HepG2 (cell line): Measurements from ENCODE around the gene NRSN2. TPM values are rescaled to one million over a fixed set of nuclear protein-coding genes. Genes with fewer than 3 reads are reported as not detected.

Experiments used
- ATAC-seq: fragments of 200-7000 bp; cut with Tn5 transposase; 3 replicates; pipeline ENCODE4 v1.9.1; 2020; ENCODE audit warnings: mild to moderate bottlenecking, moderate library complexity
- BruUV-seq: library from RNA; stranded (reverse); fragments of 400-500 nt; replicated peaks from 2 replicates; lab custom pipeline; 2021; lab: Mats Ljungman, UMichigan
- CTCF ChIA-PET: fragments of 300-600 bp; formaldehyde crosslinking; extraction: SDS; loops from one replicate; lab custom pipeline; 2021; ENCODE audit warnings: low total read pairs, inconsistent platforms, low intra/inter-chr PET ratio; lab: Yijun Ruan, JAX
- POLR2A ChIA-PET: fragments of 350-600 bp; sonication (Branson Sonifier 250); formaldehyde crosslinking; loops from one replicate; lab custom pipeline; 2020; ENCODE audit warnings: antibody characterized with exemption, inconsistent platforms; lab: Yijun Ruan, JAX
- DNase-seq: peaks from one replicate; pipeline ENCODE4 v3.0.0-alpha.2; 2015; ENCODE audit warnings: low spot score
- FAIRE-seq: peaks from 3 replicates; lab custom pipeline; 2011; peaks lifted over from hg19 to GRCh38; lab: Jason Lieb, UNC
- H2AFZ ChIP-seq: one replicate; pipeline ENCODE4 v1.6.1; 2011; ENCODE audit warnings: low read length, inconsistent platforms
- H3K27ac ChIP-seq: fragments of 300-600 bp; 3 replicates; pipeline ENCODE4 v1.8.0; 2011; ENCODE audit warnings: mixed run types, mild to moderate bottlenecking, mixed read lengths, low read length, inconsistent platforms; ENCODE audit not compliant: insufficient read depth; ENCODE audit errors: extremely low read length
- H3K27me3 ChIP-seq, 2 experiments: fragments of 200-600 bp in 1 of 2; 2 replicates in 1 of 2; 3 replicates in 1 of 2; pipeline versions ENCODE4 v1.6.0 to v1.8.0; 2011; ENCODE audit warnings: low read length in 2 of 2, mild to moderate bottlenecking in 2 of 2, moderate library complexity in 2 of 2, inconsistent platforms in 1 of 2; ENCODE audit not compliant: insufficient read depth in 2 of 2, control insufficient read depth in 1 of 2
- H3K36me3 ChIP-seq, 2 experiments: fragments of 200-600 bp in 1 of 2; replicated peaks in 1 of 2; 2 replicates in 1 of 2; 3 replicates in 1 of 2; pipeline versions ENCODE4 v1.5.1 to v1.8.0; 2011; ENCODE audit warnings: low read length in 2 of 2, inconsistent platforms in 1 of 2; ENCODE audit not compliant: insufficient read depth in 2 of 2, control insufficient read depth in 1 of 2
- H3K4me1 ChIP-seq: 2 replicates; pipeline ENCODE4 v1.5.1; 2012; ENCODE audit warnings: low read length, inconsistent platforms; ENCODE audit not compliant: insufficient read depth
- H3K4me2 ChIP-seq: 2 replicates; pipeline ENCODE4 v1.6.0; 2011; ENCODE audit warnings: low read depth, low read length, inconsistent platforms
- H3K4me3 ChIP-seq, 3 experiments: fragments of 200-600 bp in 1 of 3; sonication (generic), shearing (Covaris generic) in 1 of 3; replicated peaks in 1 of 3; 2 replicates each; pipeline ENCODE4 v1.5.1; 2011 to 2016; ENCODE audit warnings: low read length in 3 of 3, inconsistent platforms in 2 of 3, low read depth in 2 of 3, mild to moderate bottlenecking in 2 of 3, control low read depth in 1 of 3, mixed read lengths in 1 of 3; ENCODE audit not compliant: insufficient read depth in 1 of 3
- H3K79me2 ChIP-seq: one replicate; pipeline ENCODE4 v1.6.1; 2011; ENCODE audit warnings: low read length, inconsistent platforms; ENCODE audit not compliant: insufficient read depth
- H3K9ac ChIP-seq: 2 replicates; pipeline ENCODE4 v1.6.0; 2011; ENCODE audit warnings: mild to moderate bottlenecking, low read depth, low read length, inconsistent platforms; ENCODE audit not compliant: insufficient read depth
- H3K9me3 ChIP-seq: 2 replicates; pipeline ENCODE4 v1.5.1; 2012; ENCODE audit warnings: mild to moderate bottlenecking, low read length
- H4K20me1 ChIP-seq: 2 replicates; pipeline ENCODE4 v1.6.0; 2011; ENCODE audit warnings: inconsistent platforms, mild to moderate bottlenecking, low read length, moderate library complexity; ENCODE audit not compliant: insufficient read depth
- EED ChIP-seq: sonication (generic); formaldehyde crosslinking; IDR thresholded peaks from 2 replicates; pipeline ENCODE4 v1.5.0; 2020; ENCODE audit warnings: mild to moderate bottlenecking, missing genetic modification reagents
- GLI4 ChIP-seq: sonication (generic); formaldehyde crosslinking; IDR thresholded peaks from 2 replicates; pipeline ENCODE4 v1.5.1; 2020; ENCODE audit warnings: missing genetic modification reagents, mild to moderate bottlenecking, moderate library complexity, borderline replicate concordance
- KLF11 ChIP-seq: IDR thresholded peaks from 2 replicates; pipeline ENCODE4 v1.6.1; 2016; ENCODE audit warnings: missing compliant biosample characterization
- KLF13 ChIP-seq: sonication (generic); formaldehyde crosslinking; IDR thresholded peaks from 2 replicates; pipeline ENCODE4 v1.4.0; 2020; ENCODE audit warnings: mild to moderate bottlenecking, missing genetic modification reagents
- MEIS1 ChIP-seq: sonication (generic); formaldehyde crosslinking; IDR thresholded peaks from 2 replicates; pipeline ENCODE4 v1.9.0; 2021; ENCODE audit warnings: mild to moderate bottlenecking, missing genetic modification reagents, moderate library complexity, borderline replicate concordance
- RAD51 ChIP-seq: fragments of 450-650 bp; IDR thresholded peaks from 2 replicates; pipeline ENCODE4 v1.6.1; 2016; ENCODE audit warnings: borderline replicate concordance
- SMAD3 ChIP-seq: sonication (generic); formaldehyde crosslinking; IDR thresholded peaks from 2 replicates; pipeline ENCODE4 v1.4.0; 2020; ENCODE audit warnings: missing genetic modification reagents
- TEAD3 ChIP-seq: optimal IDR thresholded peaks from 2 replicates; pipeline ENCODE3; 2016; ENCODE audit warnings: borderline replicate concordance
- ZNF747 ChIP-seq: sonication (generic); formaldehyde crosslinking; IDR thresholded peaks from 2 replicates; pipeline ENCODE4 v1.8.1; 2023; ENCODE audit warnings: missing genetic modification reagents, mild to moderate bottlenecking, borderline replicate concordance
- ZSCAN25 ChIP-seq: sonication (generic); formaldehyde crosslinking; IDR thresholded peaks from 2 replicates; pipeline ENCODE4 v1.8.0; 2022; ENCODE audit warnings: mild to moderate bottlenecking, missing genetic modification reagents
- WGBS: methylation state at CpG from one replicate; pipeline ENCODE4 v1.1.6; 2017; ENCODE audit warnings: low lambda C conversion rate; 5-methylcytosine and 5-hydroxymethylcytosine counted together
- in situ Hi-C: cut with HindIII; loops from 2 replicates; pipeline ENCODE4 v1.10.0; 2017; ENCODE audit warnings: low pct_unique_long_range_greater_than_20kb; ENCODE audit not compliant: extremely low pct_ligation_motif_present
- intact Hi-C: fragments of 100-400 bp; cut with micrococcal nuclease; formaldehyde crosslinking; loops from one replicate; pipeline ENCODE4 v1.10.0; 2022; ENCODE audit not compliant: unreplicated experiment
- polyA plus RNA-seq, 8 experiments: library from polyadenylated mRNA; depleted of rRNA in 3 of 8; stranded (reverse) in 7 of 8; unstranded in 1 of 8; fragments of >200 nt; fragmentation: Illumina TruSeq in 4 of 8; extraction: Trizol in 4 of 8; gene quantifications; 2 replicates each; pipeline versions ENCODE4 v1.2.1 to v1.2.3, GENCODE V29; 2011 to 2016; ENCODE audit warnings: low read depth in 4 of 8, missing spikeins in 1 of 8, mixed read lengths in 1 of 8; ENCODE audit not compliant: insufficient read depth in 1 of 8
- total RNA-seq, 5 experiments: library from RNA; depleted of rRNA; stranded (reverse); fragments of >200 nt; fragmentation: Illumina TruSeq; extraction: Trizol; gene quantifications; 2 replicates each; pipeline ENCODE4 v1.2.3, GENCODE V29; 2016; ENCODE audit warnings: low read depth in 1 of 5
- TF ChIP-seq, protein P1 (sequence below): sonication (generic); formaldehyde crosslinking; IDR thresholded peaks from 2 replicates; pipeline ENCODE4 v1.4.0; 2020; ENCODE audit warnings: missing genetic modification reagents
- TF ChIP-seq, protein P2 (sequence below): sonication (generic); formaldehyde crosslinking; IDR thresholded peaks from 2 replicates; pipeline ENCODE4 v1.5.1; 2020; ENCODE audit warnings: missing genetic modification reagents, mild to moderate bottlenecking, borderline replicate concordance

Gene NRSN2
- total and polyA plus RNA-seq, 2 of the 13 experiments (the other 11 are each of a cell fraction or from before 2014, with no cell fraction given) = 32.3 to 49.4 TPM

DNA sequence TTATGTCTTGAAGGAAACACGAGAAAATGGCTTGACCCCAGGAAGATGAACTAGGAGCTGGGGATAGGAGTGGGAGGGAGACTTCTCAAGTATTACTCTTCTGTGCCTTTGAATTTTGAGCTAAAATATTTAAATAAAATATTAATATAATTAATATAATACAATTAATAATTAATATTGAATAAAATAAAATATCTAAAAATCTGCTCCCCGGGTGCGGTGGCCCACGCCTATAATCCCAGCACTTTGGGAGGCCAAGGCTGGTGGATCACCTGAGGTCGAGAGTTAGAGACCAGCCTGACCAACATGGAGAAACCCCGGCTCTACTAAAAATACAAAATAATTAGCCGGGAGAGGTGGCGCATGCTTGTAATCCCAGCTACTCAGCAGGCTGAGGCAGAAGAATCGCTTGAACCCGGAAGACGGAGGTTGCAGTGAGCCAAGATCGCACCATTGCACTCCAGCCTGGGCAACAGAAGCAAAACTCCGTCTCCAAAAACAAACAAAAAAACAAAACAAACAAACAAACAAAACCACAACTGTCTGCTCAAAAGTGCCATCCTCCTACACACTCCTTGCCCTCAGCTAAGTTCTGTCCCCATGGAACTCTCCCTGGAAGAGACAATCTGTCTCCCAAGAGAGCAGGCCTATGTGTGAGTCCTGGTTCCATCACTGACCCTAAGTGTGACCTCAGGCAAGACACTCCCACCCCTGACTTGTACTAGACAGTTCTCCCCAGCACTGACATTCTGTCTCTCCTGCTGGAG is 20.0 kb downstream of the NRSN2 start:
- Histone ChIP-seq H3K4me2 (no peak overlapping the region), H3K27me3 (no peaks in the 10 kb centered on the region), H2AFZ (no peak overlapping the region)

DNA sequence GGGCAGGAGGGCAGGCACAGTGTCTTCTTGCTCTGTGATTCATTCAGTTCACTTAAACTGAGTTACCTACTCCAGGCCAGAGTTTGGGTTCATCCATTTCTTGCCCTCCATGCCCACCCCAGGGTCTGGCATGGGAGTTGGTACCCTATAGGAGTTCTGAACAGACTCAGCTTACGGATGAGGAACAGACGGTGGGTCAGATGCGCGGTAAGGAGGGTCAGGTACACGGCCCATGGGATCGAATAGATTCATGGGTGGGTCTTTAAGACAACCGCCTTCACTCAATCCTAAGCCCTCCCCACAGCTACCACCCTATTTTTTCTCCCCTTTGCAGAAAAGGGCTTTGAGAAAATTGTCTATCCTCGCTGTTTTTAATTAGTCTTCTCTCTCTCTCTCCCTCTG is 20.6 kb downstream of the NRSN2 start:
- Histone ChIP-seq H3K36me3 (no peaks in the 10 kb centered on the region), H2AFZ (no peak overlapping the region), H4K20me1 (no peaks in the 10 kb centered on the region), H3K4me3 (no peak overlapping the region), H3K9me3 (no peaks in the 10 kb centered on the region), H3K4me1 (peaks cover 92% of the 10 kb centered on the region), H3K9ac (no peak overlapping the region), H3K27ac (no peak overlapping the region), H3K4me2 (no peak overlapping the region), H3K27me3 (no peaks in the 10 kb centered on the region), H3K79me2 (no peaks in the 10 kb centered on the region)
- no peak for DNase-seq
- POLR2A ChIA-PET = interaction anchor here (1.2 to 25.4 kb wide), 3 partner anchors 20 to 39 kb away, joined by 5 to 1587 read pairs (median 128); partner anchors contain the start of genes RBCK1 and TRIB3
- ATAC-seq = no peak
- intact Hi-C loops (no loop called here), in situ Hi-C loops (no loop called here)
- TF ChIP-seq, protein P1, sequence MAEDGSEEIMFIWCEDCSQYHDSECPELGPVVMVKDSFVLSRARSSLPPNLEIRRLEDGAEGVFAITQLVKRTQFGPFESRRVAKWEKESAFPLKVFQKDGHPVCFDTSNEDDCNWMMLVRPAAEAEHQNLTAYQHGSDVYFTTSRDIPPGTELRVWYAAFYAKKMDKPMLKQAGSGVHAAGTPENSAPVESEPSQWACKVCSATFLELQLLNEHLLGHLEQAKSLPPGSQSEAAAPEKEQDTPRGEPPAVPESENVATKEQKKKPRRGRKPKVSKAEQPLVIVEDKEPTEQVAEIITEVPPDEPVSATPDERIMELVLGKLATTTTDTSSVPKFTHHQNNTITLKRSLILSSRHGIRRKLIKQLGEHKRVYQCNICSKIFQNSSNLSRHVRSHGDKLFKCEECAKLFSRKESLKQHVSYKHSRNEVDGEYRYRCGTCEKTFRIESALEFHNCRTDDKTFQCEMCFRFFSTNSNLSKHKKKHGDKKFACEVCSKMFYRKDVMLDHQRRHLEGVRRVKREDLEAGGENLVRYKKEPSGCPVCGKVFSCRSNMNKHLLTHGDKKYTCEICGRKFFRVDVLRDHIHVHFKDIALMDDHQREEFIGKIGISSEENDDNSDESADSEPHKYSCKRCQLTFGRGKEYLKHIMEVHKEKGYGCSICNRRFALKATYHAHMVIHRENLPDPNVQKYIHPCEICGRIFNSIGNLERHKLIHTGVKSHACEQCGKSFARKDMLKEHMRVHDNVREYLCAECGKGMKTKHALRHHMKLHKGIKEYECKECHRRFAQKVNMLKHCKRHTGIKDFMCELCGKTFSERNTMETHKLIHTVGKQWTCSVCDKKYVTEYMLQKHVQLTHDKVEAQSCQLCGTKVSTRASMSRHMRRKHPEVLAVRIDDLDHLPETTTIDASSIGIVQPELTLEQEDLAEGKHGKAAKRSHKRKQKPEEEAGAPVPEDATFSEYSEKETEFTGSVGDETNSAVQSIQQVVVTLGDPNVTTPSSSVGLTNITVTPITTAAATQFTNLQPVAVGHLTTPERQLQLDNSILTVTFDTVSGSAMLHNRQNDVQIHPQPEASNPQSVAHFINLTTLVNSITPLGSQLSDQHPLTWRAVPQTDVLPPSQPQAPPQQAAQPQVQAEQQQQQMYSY (CRISPR knock-in tag) = peak; percentile 54; the same call in 1 of the 2 replicates
- TF ChIP-seq ZSCAN25 (0 out of 2 replicates have a peak, but pooled peaks have one; percentile 26), KLF13 (CRISPR knock-in tag) (0 out of 2 replicates have a peak, but pooled peaks have one; percentile 43), RAD51 (no peak), GLI4 (CRISPR knock-in tag) (0 out of 2 replicates have a peak, but pooled peaks have one; percentile 57), MEIS1 (CRISPR knock-in tag) (no peak)
- TF ChIP-seq, protein P2, sequence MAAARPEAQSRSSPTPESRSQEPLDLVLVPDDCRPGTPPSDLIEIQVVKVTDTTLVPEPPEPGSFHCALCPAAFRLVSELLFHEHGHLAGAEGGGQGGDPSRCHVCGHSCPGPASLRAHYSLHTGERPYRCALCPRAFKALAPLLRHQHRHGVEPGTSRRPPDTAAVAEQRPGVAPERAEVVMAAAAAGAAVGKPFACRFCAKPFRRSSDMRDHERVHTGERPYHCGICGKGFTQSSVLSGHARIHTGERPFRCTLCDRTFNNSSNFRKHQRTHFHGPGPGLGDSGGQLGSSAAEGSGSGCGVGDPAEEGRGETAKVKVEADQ (CRISPR knock-in tag) = 0 out of 2 replicates have a peak, but pooled peaks have one; percentile 52
- 79% methylated on average over 8 of the region's 8 CpGs for WGBS
- no peak for FAIRE-seq
- CTCF ChIA-PET = no interaction called here
- BruUV-seq = no TSS peak

More for the DNA sequence above, 20.0 kb downstream of the NRSN2 start:
- ATAC-seq (no peak), FAIRE-seq (no peak), DNase-seq (no peak)
- Histone ChIP-seq H4K20me1 (no peaks in the 10 kb centered on the region), H3K4me3 (no peak overlapping the region), H3K9ac (no peak overlapping the region), H3K4me1 (peaks cover 92% of the 10 kb centered on the region), H3K36me3 (no peaks in the 10 kb centered on the region)
- CTCF ChIA-PET = no interaction called here
- WGBS = 86% methylated on average over 13 of the region's 13 CpGs
- no TSS peak for BruUV-seq
- POLR2A ChIA-PET = interaction anchor here (0.9 to 25.4 kb wide), 6 partner anchors 12 to 65 kb away, joined by 3 to 1587 read pairs (median 6); partner anchors contain the start of genes RBCK1 and TRIB3
- in situ Hi-C loops = no loop called here
- TF ChIP-seq EED (CRISPR knock-in tag) (0 out of 2 replicates have a peak, but pooled peaks have one; percentile 27), ZNF747 (CRISPR knock-in tag) (no peak), KLF11 (CRISPR knock-in tag) (no peak), TEAD3 (CRISPR knock-in tag) (peak; percentile 10), ZSCAN25 (no peak), SMAD3 (CRISPR knock-in tag) (no peak)
- TF ChIP-seq, all 625 proteins: peak for 2
- H3K9me3 ChIP-seq = no peaks in the 10 kb centered on the region
- intact Hi-C loops = no loop called here
- H3K79me2 ChIP-seq = no peaks in the 10 kb centered on the region
- no peak overlapping the region for H3K27ac ChIP-seq
